Neural cell (in vitro differentiated cells): ENCODE data around the gene TMEM119.

Source experiments
- POLR2AphosphoS5 ChIP-seq: IDR thresholded peaks from 2 replicates; pipeline ENCODE4 v1.6.1; 2012
- TAF1 ChIP-seq: IDR thresholded peaks from 2 replicates; pipeline ENCODE4 v1.6.1; 2012; ENCODE audit warnings: low read depth
- TF ChIP-seq, protein P1 (sequence below): fragments of 450-650 bp; IDR thresholded peaks from 2 replicates; pipeline ENCODE4 v1.5.1; 2014; ENCODE audit warnings: antibody characterized with exemption, mild to moderate bottlenecking, moderate library complexity; ENCODE audit not compliant: poor library complexity, severe bottlenecking

- TF ChIP-seq, protein P1, sequence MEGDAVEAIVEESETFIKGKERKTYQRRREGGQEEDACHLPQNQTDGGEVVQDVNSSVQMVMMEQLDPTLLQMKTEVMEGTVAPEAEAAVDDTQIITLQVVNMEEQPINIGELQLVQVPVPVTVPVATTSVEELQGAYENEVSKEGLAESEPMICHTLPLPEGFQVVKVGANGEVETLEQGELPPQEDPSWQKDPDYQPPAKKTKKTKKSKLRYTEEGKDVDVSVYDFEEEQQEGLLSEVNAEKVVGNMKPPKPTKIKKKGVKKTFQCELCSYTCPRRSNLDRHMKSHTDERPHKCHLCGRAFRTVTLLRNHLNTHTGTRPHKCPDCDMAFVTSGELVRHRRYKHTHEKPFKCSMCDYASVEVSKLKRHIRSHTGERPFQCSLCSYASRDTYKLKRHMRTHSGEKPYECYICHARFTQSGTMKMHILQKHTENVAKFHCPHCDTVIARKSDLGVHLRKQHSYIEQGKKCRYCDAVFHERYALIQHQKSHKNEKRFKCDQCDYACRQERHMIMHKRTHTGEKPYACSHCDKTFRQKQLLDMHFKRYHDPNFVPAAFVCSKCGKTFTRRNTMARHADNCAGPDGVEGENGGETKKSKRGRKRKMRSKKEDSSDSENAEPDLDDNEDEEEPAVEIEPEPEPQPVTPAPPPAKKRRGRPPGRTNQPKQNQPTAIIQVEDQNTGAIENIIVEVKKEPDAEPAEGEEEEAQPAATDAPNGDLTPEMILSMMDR = no peak
- TF ChIP-seq POLR2AphosphoS5 (no peak), TAF1 (no peak)
Observed at GRCh38 chr12:108642269-108642870, 44.5 kb upstream of the TMEM119 start.
